ENCODE data around the gene HMHB1.

The HMHB1 gene

GRCh38 chr5:143826951-143827444 lies 15.0 kb downstream of the HMHB1 start:
- Mint-ChIP-seq H3K36me3 (ENCODE audit: low read depth) (no peaks in the 10 kb centered on the region), H3K4me3 (no peak overlapping the region), H3K27me3 (ENCODE audit: low read depth, poor library complexity) (no peaks in the 10 kb centered on the region), H3K4me1 (peaks cover 20% of the 10 kb centered on the region), H3K27ac (no peak overlapping the region), H3K9me3 (no peaks in the 10 kb centered on the region)
- DNase-seq: no peak
- no peak for TF ChIP-seq CTCF (IDR thresholded peaks at IDR 0.05)

GRCh38 chr5:143828710-143829109 lies 16.7 kb downstream of the HMHB1 start:
- H3K36me3 Mint-ChIP-seq (ENCODE audit: low read depth): no peaks in the 10 kb centered on the region
- H3K27ac Mint-ChIP-seq: no peak overlapping the region
- H3K27me3 Mint-ChIP-seq (ENCODE audit: low read depth, poor library complexity): no peaks in the 10 kb centered on the region
- H3K4me3 Mint-ChIP-seq: no peak overlapping the region
- no peak for TF ChIP-seq CTCF (IDR thresholded peaks at IDR 0.05)
- no peak for DNase-seq
- no peaks in the 10 kb centered on the region for H3K9me3 Mint-ChIP-seq
- peaks cover 20% of the 10 kb centered on the region for H3K4me1 Mint-ChIP-seq

- Mint-ChIP-seq H3K4me3 (no peak overlapping the region), H3K27ac (no peak overlapping the region), H3K4me1 (peaks cover 18% of the 10 kb centered on the region), H3K27me3 (ENCODE audit: low read depth, poor library complexity) (peaks cover 6% of the 10 kb centered on the region), H3K9me3 (no peaks in the 10 kb centered on the region), H3K36me3 (ENCODE audit: low read depth) (no peaks in the 10 kb centered on the region)
- DNase-seq: no peak
- no peak for TF ChIP-seq CTCF (IDR thresholded peaks at IDR 0.05)
These were observed 21.2 kb downstream of the HMHB1 start for GRCh38 chr5:143833177-143833576.

- H3K4me3 Mint-ChIP-seq: no peak overlapping the region
- no peaks in the 10 kb centered on the region for H3K36me3 Mint-ChIP-seq (ENCODE audit: low read depth)
- H3K9me3 Mint-ChIP-seq: no peaks in the 10 kb centered on the region
- H3K27me3 Mint-ChIP-seq (ENCODE audit: low read depth, poor library complexity): peaks cover 6% of the 10 kb centered on the region
- peaks cover 5% of the 10 kb centered on the region for H3K4me1 Mint-ChIP-seq
- TF ChIP-seq CTCF (IDR thresholded peaks at IDR 0.05): no peak
- H3K27ac Mint-ChIP-seq: no peak overlapping the region
- DNase-seq: no peak
These were observed 23.3 kb downstream of the HMHB1 start for GRCh38 chr5:143835251-143835650.

GRCh38 chr5:143836161-143836725 lies 24.3 kb downstream of the HMHB1 start:
- H3K36me3 Mint-ChIP-seq (ENCODE audit: low read depth): no peaks in the 10 kb centered on the region
- H3K27me3 Mint-ChIP-seq (ENCODE audit: low read depth, poor library complexity): peaks cover 6% of the 10 kb centered on the region
- no peak overlapping the region for H3K27ac Mint-ChIP-seq
- no peaks in the 10 kb centered on the region for H3K9me3 Mint-ChIP-seq
- no peak for TF ChIP-seq CTCF (IDR thresholded peaks at IDR 0.05)
- no peaks in the 10 kb centered on the region for H3K4me1 Mint-ChIP-seq
- H3K4me3 Mint-ChIP-seq: no peak overlapping the region
- DNase-seq: no peak

GRCh38 chr5:143837306-143837848 lies 25.4 kb downstream of the HMHB1 start:
- TF ChIP-seq CTCF (IDR thresholded peaks at IDR 0.05): no peak
- H3K4me1 Mint-ChIP-seq: no peaks in the 10 kb centered on the region
- H3K36me3 Mint-ChIP-seq (ENCODE audit: low read depth): no peaks in the 10 kb centered on the region
- H3K27ac Mint-ChIP-seq: peak overlapping the region; percentile 61
- no peak overlapping the region for H3K4me3 Mint-ChIP-seq
- H3K27me3 Mint-ChIP-seq (ENCODE audit: low read depth, poor library complexity): peaks cover 10% of the 10 kb centered on the region
- no peak for DNase-seq
- H3K9me3 Mint-ChIP-seq: no peaks in the 10 kb centered on the region
